T-cell (primary cell): ENCODE measurements around the gene CYP24A1. TPM values are rescaled to one million over a fixed set of nuclear protein-coding genes. Genes with fewer than 3 reads are reported as not detected.

Experiments used
- ATAC-seq, 4 experiments: fragments of 200-7000 bp in 3 of 4; fragments of 150-1000 bp in 1 of 4; cut with Tn5 transposase; replicated peaks in 1 of 4; 1 replicate in 3 of 4; 2 replicates in 1 of 4; pipeline ENCODE4 v1.10.0; 2021; ENCODE audit warnings: moderate library complexity in 3 of 4, mild to moderate bottlenecking in 2 of 4, moderate number of reproducible peaks in 1 of 4
- CTCF ChIA-PET, 2 donors: fragments of 300-600 bp; sonication (Branson Sonifier 250); formaldehyde crosslinking; loops; one replicate each; lab custom pipeline; 2022; ENCODE audit warnings: antibody characterized with exemption in 2 of 2; lab: Charles Lee
- POLR2A ChIA-PET, 2 donors: fragments of 300-600 bp; sonication (Branson Sonifier 250); formaldehyde crosslinking; loops; one replicate each; lab custom pipeline; 2022; ENCODE audit warnings: antibody characterized with exemption in 2 of 2; lab: Charles Lee
- DNase-seq, 35 experiments: peaks; one replicate each; pipeline versions ENCODE4 v3.0.0 to v3.0.0-alpha.2; 2013 to 2023
- H3K27ac ChIP-seq: one replicate; pipeline ENCODE4 v1.5.1; 2013; ENCODE audit warnings: low read length
- H3K27me3 ChIP-seq, 2 experiments: replicated peaks in 1 of 2; 1 replicate in 1 of 2; 2 replicates in 1 of 2; pipeline versions ENCODE4 v1.6.1 to v1.7.0; 2013; ENCODE audit warnings: low read length in 1 of 2, mixed read lengths in 1 of 2; ENCODE audit not compliant: control insufficient read depth in 2 of 2, insufficient read depth in 2 of 2; ENCODE audit errors: extremely low read depth in 1 of 2
- H3K36me3 ChIP-seq, 2 donors: 1 replicate in 1 of 2; 2 replicates in 1 of 2; pipeline versions ENCODE4 v1.6.1 to v1.7.0; 2013; ENCODE audit warnings: low read length in 1 of 2; ENCODE audit not compliant: control insufficient read depth in 2 of 2, insufficient read depth in 1 of 2; ENCODE audit errors: extremely low read depth in 1 of 2
- H3K4me1 ChIP-seq, 2 experiments: 1 replicate in 1 of 2; 2 replicates in 1 of 2; pipeline versions ENCODE4 v1.6.1 to v1.7.0; 2013; ENCODE audit warnings: low read length in 2 of 2, mixed read lengths in 1 of 2; ENCODE audit not compliant: insufficient read depth in 2 of 2, control insufficient read depth in 1 of 2; ENCODE audit errors: extremely low read depth in 1 of 2
- H3K4me3 ChIP-seq, 2 donors: 1 replicate in 1 of 2; 2 replicates in 1 of 2; pipeline versions ENCODE4 v1.5.1 to v1.7.0; 2013; ENCODE audit warnings: mild to moderate bottlenecking in 2 of 2, low read length in 1 of 2, moderate library complexity in 1 of 2; ENCODE audit not compliant: control insufficient read depth in 1 of 2; ENCODE audit errors: extremely low read depth in 1 of 2
- H3K9me3 ChIP-seq: 2 replicates; pipeline ENCODE4 v1.7.0; 2013
- H3K27ac Mint-ChIP-seq, 2 donors: one replicate each; pipeline ENCODE4 v1.8.0; 2020 to 2021; ENCODE audit warnings: mild to moderate bottlenecking in 2 of 2, mixed read lengths in 2 of 2
- H3K27me3 Mint-ChIP-seq, 2 donors: one replicate each; pipeline ENCODE4 v1.8.0; 2021 to 2022; ENCODE audit warnings: mixed read lengths in 2 of 2
- H3K36me3 Mint-ChIP-seq: one replicate; pipeline ENCODE4 v1.8.0; 2021; ENCODE audit warnings: mixed read lengths
- H3K4me1 Mint-ChIP-seq, 3 donors: one replicate each; pipeline ENCODE4 v1.8.0; 2020 to 2022; ENCODE audit warnings: mixed read lengths in 3 of 3, mild to moderate bottlenecking in 1 of 3
- H3K4me3 Mint-ChIP-seq, 3 donors: one replicate each; pipeline ENCODE4 v1.8.0; 2020 to 2022; ENCODE audit warnings: mild to moderate bottlenecking in 3 of 3, mixed read lengths in 3 of 3, moderate library complexity in 3 of 3
- H3K9me3 Mint-ChIP-seq, 3 donors: one replicate each; pipeline ENCODE4 v1.8.0; 2020 to 2022; ENCODE audit warnings: mixed read lengths in 3 of 3
- WGBS: methylation state at CpG from one replicate; pipeline ENCODE4 v1.1.5; 2013; ENCODE audit warnings: missing lambda C conversion rate; ENCODE audit not compliant: insufficient coverage; 5-methylcytosine and 5-hydroxymethylcytosine counted together
- total RNA-seq, 35 experiments: library from RNA in 6 of 35; stranded (reverse) in 6 of 35; fragments of 120-200 nt in 1 of 35; gene quantifications; one replicate each; pipeline versions ENCODE4 v1.2.1 to v1.2.4 and lab custom pipeline; 2013 to 2026

The CYP24A1 gene
- total RNA-seq, 5 donors from 2014 or later (not counting 1 experiment from before 2014, with no cell fraction given): 0.13 to 0.79 (median 0.42) TPM; not detected in 1

DNA sequence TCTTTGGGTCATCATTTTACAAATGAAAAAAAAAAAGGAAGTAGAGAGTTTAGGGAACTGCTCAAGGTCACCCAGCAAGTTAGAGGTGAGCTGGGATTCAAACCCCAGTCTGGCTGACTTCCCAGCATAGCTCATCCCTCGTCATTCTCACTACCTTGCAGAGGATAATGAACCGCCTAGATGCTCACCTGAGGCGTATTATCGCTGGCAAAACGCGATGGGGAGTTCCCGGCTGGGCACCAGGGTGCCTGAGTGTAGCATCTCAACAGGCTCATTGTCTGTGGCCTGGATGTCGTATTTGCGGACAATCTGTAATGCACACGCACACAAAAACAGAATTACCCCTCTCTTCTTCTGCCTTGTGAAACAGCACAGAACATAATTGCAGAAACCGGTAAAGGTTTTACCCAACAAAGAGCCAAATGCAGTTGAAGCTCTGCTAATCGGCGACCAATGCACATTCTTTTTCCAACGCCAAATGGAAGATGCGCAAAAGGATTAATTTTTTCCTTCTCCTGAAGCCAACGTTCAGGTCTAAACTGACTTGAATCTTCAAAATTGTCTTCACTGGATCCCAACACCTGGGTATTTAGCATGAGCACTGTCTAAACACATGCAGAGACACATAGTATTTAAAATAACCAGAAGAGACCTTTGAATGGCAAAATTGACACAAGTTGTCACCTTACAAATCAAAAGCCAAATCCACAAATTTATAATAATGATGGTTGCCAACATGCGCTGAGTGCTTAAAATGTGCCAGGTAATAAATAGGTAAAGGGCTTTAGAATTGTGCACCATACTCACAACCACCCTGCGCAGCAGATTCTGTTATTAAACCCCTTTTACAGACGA, 16.6 kb downstream of the CYP24A1 start:
- H3K27ac ChIP-seq: no peak overlapping the region
- Mint-ChIP-seq H3K9me3 (no peaks in the 10 kb centered on the region), H3K36me3 (no peaks in the 10 kb centered on the region), H3K4me1 (no peaks in the 10 kb centered on the region), H3K27ac (no peak overlapping the region), H3K27me3 (peaks cover 22 to 27% of the 10 kb centered on the region in 2 donors), H3K4me3 (no peak overlapping the region)
- H3K36me3 ChIP-seq: no peaks in the 10 kb centered on the region
- CTCF ChIA-PET: no interaction called here
- peaks cover 0 to under 1% of the 10 kb centered on the region in 2 experiments for H3K27me3 ChIP-seq
- H3K4me1 ChIP-seq: no peaks in the 10 kb centered on the region
- no peak for DNase-seq
- no peak overlapping the region for H3K4me3 ChIP-seq
- ATAC-seq: no peak
- H3K9me3 ChIP-seq: no peaks in the 10 kb centered on the region
- WGBS: 82% methylated on average over 16 of the region's 19 CpGs
- POLR2A ChIA-PET: interaction anchor here in 1 of 2 donors (0.7 kb wide), 1 partner anchor 20 kb away, joined by 3 read pairs; no protein-coding TSS in a partner anchor

DNA sequence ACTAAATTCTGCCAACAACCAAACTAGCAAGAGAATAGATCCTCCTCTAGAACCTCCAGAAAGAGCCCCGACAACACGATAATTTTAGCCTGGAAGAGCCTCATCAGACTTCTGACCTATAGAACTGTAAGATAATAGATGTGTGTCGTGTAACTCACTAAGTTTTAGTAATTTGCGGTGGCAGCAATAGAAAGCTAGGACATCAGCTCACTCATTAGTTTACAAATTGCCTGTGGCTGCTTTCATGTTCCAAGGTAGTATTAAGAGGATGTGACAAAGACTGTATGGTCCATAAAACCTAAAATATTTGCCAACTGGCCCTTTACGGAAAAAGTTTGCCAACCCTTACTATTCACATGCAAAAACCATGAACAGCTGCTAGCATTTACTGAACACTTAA, 17.3 kb downstream of the CYP24A1 start:
- Mint-ChIP-seq H3K36me3 (no peaks in the 10 kb centered on the region), H3K9me3 (no peaks in the 10 kb centered on the region), H3K27ac (no peak overlapping the region), H3K27me3 (peaks cover 21 to 25% of the 10 kb centered on the region in 2 donors), H3K4me1 (no peaks in the 10 kb centered on the region), H3K4me3 (no peak overlapping the region)
- Histone ChIP-seq H3K27ac (no peak overlapping the region), H3K36me3 (no peaks in the 10 kb centered on the region), H3K9me3 (no peaks in the 10 kb centered on the region), H3K27me3 (peaks cover 0 to 4% of the 10 kb centered on the region in 2 experiments), H3K4me1 (no peaks in the 10 kb centered on the region), H3K4me3 (no peak overlapping the region)
- ChIA-PET POLR2A (interaction anchor here in 1 of 2 donors (0.7 kb wide), 1 partner anchor 20 kb away, joined by 3 read pairs; no protein-coding TSS in a partner anchor), CTCF (no interaction called here)
- no peak for ATAC-seq
- WGBS: no CpG with 5 or more reads among the region's 5 CpGs
- no peak for DNase-seq

DNA sequence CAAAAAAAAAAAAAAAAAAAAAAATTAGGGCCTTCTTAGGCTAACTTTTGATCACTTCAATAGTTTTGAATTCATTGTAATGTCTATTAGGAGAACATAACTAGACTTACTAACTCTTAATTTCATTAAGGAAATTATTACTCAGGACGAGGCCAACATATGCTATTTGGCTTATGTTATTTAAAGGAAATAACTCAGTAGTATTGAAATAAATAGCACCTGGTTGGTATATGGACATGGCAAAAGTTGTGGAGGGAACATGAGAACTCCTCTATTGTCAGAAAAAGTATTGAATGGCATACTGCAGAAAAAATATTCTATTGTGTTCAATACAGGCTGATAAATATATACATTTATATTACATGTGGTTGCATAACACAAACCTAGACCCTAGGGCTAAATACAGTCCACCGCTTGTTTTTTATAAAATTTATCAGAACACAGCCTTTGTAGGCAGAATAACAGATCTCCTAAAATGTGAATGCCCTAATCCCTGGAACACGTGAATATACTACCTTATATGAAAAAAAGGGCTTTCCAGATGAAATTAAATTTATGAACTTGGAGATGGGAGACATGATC, 18.0 kb downstream of the CYP24A1 start:
- Mint-ChIP-seq H3K4me3 (no peak overlapping the region), H3K27ac (no peak overlapping the region), H3K9me3 (no peaks in the 10 kb centered on the region), H3K4me1 (peaks cover 0 to 1% (median 0%) of the 10 kb centered on the region in 3 donors), H3K27me3 (peaks cover 14 to 19% of the 10 kb centered on the region in 2 donors), H3K36me3 (no peaks in the 10 kb centered on the region)
- CTCF ChIA-PET: no interaction called here
- Histone ChIP-seq H3K27ac (no peak overlapping the region), H3K9me3 (no peaks in the 10 kb centered on the region), H3K27me3 (peaks cover 0 to 4% of the 10 kb centered on the region in 2 experiments), H3K36me3 (no peaks in the 10 kb centered on the region), H3K4me1 (no peaks in the 10 kb centered on the region), H3K4me3 (no peak overlapping the region)
- ATAC-seq: no peak
- POLR2A ChIA-PET: no interaction called here
- no CpG with 5 or more reads among the region's 3 CpGs for WGBS
- no peak for DNase-seq

GRCh38 chr20:54154439-54154838, 19.3 kb downstream of the CYP24A1 start:
- Mint-ChIP-seq H3K9me3 (no peaks in the 10 kb centered on the region), H3K36me3 (no peaks in the 10 kb centered on the region), H3K4me1 (peaks cover 0 to 1% (median 0%) of the 10 kb centered on the region in 3 donors), H3K4me3 (no peak overlapping the region), H3K27me3 (peaks cover 12 to 14% of the 10 kb centered on the region in 2 donors), H3K27ac (no peak overlapping the region)
- Histone ChIP-seq H3K27ac (no peak overlapping the region), H3K4me1 (no peaks in the 10 kb centered on the region), H3K36me3 (no peaks in the 10 kb centered on the region), H3K9me3 (no peaks in the 10 kb centered on the region), H3K4me3 (no peak overlapping the region), H3K27me3 (peaks cover 0 to 4% of the 10 kb centered on the region in 2 experiments)
- ChIA-PET POLR2A (no interaction called here), CTCF (interaction anchor here in 1 of 2 donors (0.7 kb wide), 1 partner anchor 48 kb away, joined by 4 read pairs; no protein-coding TSS in a partner anchor)
- WGBS: 57% methylated on average over 1 of the region's 2 CpGs
- ATAC-seq (no peak), DNase-seq (no peak)

DNA sequence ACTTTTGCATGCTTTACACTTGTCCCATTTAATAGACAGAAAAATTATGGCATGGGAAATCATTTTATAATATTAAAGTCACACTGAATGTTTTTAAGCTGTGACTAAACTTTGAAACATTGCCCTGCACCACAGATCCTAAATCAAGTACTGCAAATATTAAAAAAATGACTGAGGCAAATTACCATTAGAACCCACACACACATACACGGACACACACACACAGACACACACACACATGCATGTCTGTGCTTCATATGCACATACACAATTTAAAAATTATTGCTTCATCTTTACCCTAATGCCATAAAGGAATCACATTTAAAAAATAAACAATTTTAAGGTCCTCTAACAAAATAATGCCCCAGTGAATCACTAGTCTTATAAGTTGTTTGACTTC, 19.9 kb downstream of the CYP24A1 start:
- Mint-ChIP-seq H3K9me3 (no peaks in the 10 kb centered on the region), H3K4me3 (no peak overlapping the region), H3K4me1 (peaks cover 0 to 1% (median 0%) of the 10 kb centered on the region in 3 donors), H3K27ac (no peak overlapping the region), H3K36me3 (no peaks in the 10 kb centered on the region), H3K27me3 (peaks cover 17 to 20% of the 10 kb centered on the region in 2 donors)
- POLR2A ChIA-PET: no interaction called here
- Histone ChIP-seq H3K9me3 (no peaks in the 10 kb centered on the region), H3K27me3 (peaks cover 0 to 4% of the 10 kb centered on the region in 2 experiments), H3K36me3 (no peaks in the 10 kb centered on the region), H3K4me3 (no peak overlapping the region), H3K27ac (no peak overlapping the region), H3K4me1 (no peaks in the 10 kb centered on the region)
- WGBS: 43% methylated on average over 1 of the region's 1 CpG
- ATAC-seq (no peak), DNase-seq (no peak)
- CTCF ChIA-PET: no interaction called here

GRCh38 chr20:54153041-54153327, 20.8 kb downstream of the CYP24A1 start:
- no peaks in the 10 kb centered on the region for H3K36me3 ChIP-seq
- H3K4me3 Mint-ChIP-seq: no peak overlapping the region
- no peak overlapping the region for H3K27ac Mint-ChIP-seq
- peaks cover 19 to 25% of the 10 kb centered on the region in 2 donors for H3K27me3 Mint-ChIP-seq
- peaks cover 0 to 1% (median 0%) of the 10 kb centered on the region in 3 donors for H3K4me1 Mint-ChIP-seq
- H3K27ac ChIP-seq: no peak overlapping the region
- CTCF ChIA-PET: no interaction called here
- no peak overlapping the region for H3K4me3 ChIP-seq
- no peaks in the 10 kb centered on the region for H3K9me3 Mint-ChIP-seq
- no peaks in the 10 kb centered on the region for H3K9me3 ChIP-seq
- H3K27me3 ChIP-seq: peaks cover 0 to 4% of the 10 kb centered on the region in 2 experiments
- ATAC-seq (no peak), DNase-seq (no peak)
- H3K4me1 ChIP-seq: no peaks in the 10 kb centered on the region
- H3K36me3 Mint-ChIP-seq: no peaks in the 10 kb centered on the region
- POLR2A ChIA-PET: no interaction called here
- no CpG with 5 or more reads among the region's 2 CpGs for WGBS
